Erythroblast (primary cell): ENCODE measurements around the gene CHRM2.

Source experiments
- GATA1 ChIP-seq: IDR thresholded peaks from 2 replicates; pipeline ENCODE4 v1.6.1; 2011; ENCODE audit warnings: low read depth, mild to moderate bottlenecking, control low read depth, low read length, moderate library complexity
- POLR2A ChIP-seq: IDR thresholded peaks from 2 replicates; pipeline ENCODE4 v1.6.1; 2011; ENCODE audit warnings: mild to moderate bottlenecking, low read length

GRCh38 chr7:136940122-136940521 lies 71.7 kb downstream of the CHRM2 start:
- no peak for TF ChIP-seq POLR2A
- TF ChIP-seq GATA1 = no peak
